Peyer's patch (tissue), 4 donors: Measurements from ENCODE around the gene JPH2.

Source experiments
- POLR2A ChIP-seq, 2 donors: fragments of 450-650 bp; IDR thresholded peaks; one replicate each; pipeline ENCODE4 v1.5.1; 2017; ENCODE audit warnings: antibody characterized with exemption in 2 of 2, mild to moderate bottlenecking in 2 of 2, moderate library complexity in 2 of 2
- TF ChIP-seq, protein P1 (sequence below), 6 experiments: fragments of 450-650 bp in 4 of 6; fragments of 200-600 bp in 2 of 6; sonication (generic) in 1 of 6; IDR thresholded peaks; one replicate each; pipeline ENCODE4 v1.5.1; 2017 to 2019; ENCODE audit warnings: antibody characterized with exemption in 6 of 6, mild to moderate bottlenecking in 3 of 6, moderate library complexity in 1 of 6

DNA sequence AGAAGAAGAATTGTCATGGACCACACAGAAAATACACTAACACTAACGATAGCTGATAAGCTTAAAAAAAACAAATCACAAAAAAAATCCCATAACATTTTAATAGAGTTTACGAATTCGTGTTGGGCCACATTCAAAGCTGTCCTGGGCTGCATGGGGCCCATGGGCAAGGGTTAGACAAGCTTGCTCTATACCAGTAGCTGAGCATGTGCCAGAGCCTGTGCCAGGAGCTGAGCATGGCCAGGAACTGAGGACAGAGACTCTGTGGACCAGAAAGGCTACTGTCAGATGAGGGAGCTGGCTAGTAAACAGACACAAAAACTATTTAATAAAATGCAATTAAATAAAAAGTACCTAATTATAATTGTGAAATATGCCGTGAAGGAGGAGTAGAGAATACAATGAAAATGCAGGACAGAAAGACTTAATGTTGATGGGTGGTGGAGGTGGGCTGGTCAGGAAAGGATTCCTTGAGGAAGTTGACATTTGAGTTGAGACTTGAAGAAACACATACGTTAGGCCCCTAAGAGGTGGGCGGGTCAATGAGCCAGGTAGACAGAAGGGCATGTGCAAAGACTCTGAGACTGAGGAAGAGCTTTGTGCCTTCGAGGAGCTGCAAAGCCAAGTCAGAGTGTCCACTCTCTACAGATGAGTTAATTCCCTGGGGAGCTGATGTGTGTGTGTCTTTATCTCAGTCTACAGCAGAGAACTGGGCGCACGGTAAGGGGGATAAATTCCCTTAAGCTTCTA lies 66.1 kb downstream of the JPH2 start:
- TF ChIP-seq, protein P1, sequence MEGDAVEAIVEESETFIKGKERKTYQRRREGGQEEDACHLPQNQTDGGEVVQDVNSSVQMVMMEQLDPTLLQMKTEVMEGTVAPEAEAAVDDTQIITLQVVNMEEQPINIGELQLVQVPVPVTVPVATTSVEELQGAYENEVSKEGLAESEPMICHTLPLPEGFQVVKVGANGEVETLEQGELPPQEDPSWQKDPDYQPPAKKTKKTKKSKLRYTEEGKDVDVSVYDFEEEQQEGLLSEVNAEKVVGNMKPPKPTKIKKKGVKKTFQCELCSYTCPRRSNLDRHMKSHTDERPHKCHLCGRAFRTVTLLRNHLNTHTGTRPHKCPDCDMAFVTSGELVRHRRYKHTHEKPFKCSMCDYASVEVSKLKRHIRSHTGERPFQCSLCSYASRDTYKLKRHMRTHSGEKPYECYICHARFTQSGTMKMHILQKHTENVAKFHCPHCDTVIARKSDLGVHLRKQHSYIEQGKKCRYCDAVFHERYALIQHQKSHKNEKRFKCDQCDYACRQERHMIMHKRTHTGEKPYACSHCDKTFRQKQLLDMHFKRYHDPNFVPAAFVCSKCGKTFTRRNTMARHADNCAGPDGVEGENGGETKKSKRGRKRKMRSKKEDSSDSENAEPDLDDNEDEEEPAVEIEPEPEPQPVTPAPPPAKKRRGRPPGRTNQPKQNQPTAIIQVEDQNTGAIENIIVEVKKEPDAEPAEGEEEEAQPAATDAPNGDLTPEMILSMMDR (IDR thresholded peaks at IDR 0.05): no peak
- no peak for TF ChIP-seq POLR2A (IDR thresholded peaks at IDR 0.05)
